B cell (primary cell): ENCODE measurements around the gene C11orf54.
"Not testable (repeated sequence)": the region's sequence is repeated elsewhere in the genome, so short reads cannot be mapped to it uniquely, and the experiment has no call there.

Experiments
- EZH2 ChIP-seq: IDR thresholded peaks from 2 replicates; pipeline ENCODE4 v1.6.1; 2012; ENCODE audit warnings: borderline replicate concordance, low read depth, mild to moderate bottlenecking, moderate library complexity, low read length; ENCODE audit not compliant: insufficient read depth, poor library complexity, severe bottlenecking
- TF ChIP-seq, protein P1 (sequence below): fragments of 200-600 bp; IDR thresholded peaks from one replicate; pipeline ENCODE4 v1.8.0; 2022; ENCODE audit warnings: antibody characterized with exemption, mild to moderate bottlenecking

DNA sequence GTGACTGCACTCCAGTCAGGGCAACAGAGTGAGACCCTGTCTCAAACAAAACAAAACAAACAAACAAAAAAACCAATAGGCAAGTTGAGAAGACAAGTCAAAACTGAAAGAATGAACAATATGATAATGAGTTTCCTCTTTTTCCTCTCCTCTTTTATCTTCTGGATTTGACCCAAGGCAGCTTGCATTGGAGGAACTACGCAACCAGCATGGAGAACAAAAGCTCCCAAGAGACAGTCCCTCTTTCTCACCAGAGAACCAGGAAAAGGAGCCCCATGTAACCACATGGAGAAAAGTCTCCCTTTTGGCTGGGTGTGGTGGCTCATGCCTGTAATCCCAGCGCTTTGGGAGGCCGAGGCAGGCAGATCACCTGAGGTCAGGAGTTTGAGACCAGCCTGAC, 33.1 kb downstream of the C11orf54 start:
- TF ChIP-seq, protein P1, sequence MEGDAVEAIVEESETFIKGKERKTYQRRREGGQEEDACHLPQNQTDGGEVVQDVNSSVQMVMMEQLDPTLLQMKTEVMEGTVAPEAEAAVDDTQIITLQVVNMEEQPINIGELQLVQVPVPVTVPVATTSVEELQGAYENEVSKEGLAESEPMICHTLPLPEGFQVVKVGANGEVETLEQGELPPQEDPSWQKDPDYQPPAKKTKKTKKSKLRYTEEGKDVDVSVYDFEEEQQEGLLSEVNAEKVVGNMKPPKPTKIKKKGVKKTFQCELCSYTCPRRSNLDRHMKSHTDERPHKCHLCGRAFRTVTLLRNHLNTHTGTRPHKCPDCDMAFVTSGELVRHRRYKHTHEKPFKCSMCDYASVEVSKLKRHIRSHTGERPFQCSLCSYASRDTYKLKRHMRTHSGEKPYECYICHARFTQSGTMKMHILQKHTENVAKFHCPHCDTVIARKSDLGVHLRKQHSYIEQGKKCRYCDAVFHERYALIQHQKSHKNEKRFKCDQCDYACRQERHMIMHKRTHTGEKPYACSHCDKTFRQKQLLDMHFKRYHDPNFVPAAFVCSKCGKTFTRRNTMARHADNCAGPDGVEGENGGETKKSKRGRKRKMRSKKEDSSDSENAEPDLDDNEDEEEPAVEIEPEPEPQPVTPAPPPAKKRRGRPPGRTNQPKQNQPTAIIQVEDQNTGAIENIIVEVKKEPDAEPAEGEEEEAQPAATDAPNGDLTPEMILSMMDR, result not testable (repeated sequence)
- not testable (repeated sequence) for TF ChIP-seq EZH2
